ENCODE results near the gene PEX1. TPM values are rescaled to one million over a fixed set of nuclear protein-coding genes. Genes with fewer than 3 reads are reported as not detected.

PEX1 gene
- total and polyA plus RNA-seq, 9 of the 15 experiments (the other 6 are each of a cell fraction or from before 2014, with no cell fraction given): 9.4 to 32.2 (median 19.9) TPM

GRCh38 chr7:92528188-92528957 is at the start of gene PEX1, which contains the start of gene RBM48 (continued):
- TF ChIP-seq ZBTB49 (CRISPR knock-in tag; IDR thresholded peaks at IDR 0.05; ENCODE audit: borderline replicate concordance) (peak; percentile 2; the same call in 1 of the 2 replicates), ZNF143 (CRISPR knock-in tag; IDR thresholded peaks at IDR 0.05) (no peak), PCBP2 (IDR thresholded peaks at IDR 0.05; ENCODE audit: low read depth, low read length, poor library complexity, severe bottlenecking) (no peak), SRSF9 (IDR thresholded peaks at IDR 0.05; ENCODE audit: borderline replicate concordance, low read depth, low read length) (no peak), ZKSCAN3 (CRISPR knock-in tag; IDR thresholded peaks at IDR 0.05) (no peak), GTF3C2 (IDR thresholded peaks at IDR 0.05; ENCODE audit: borderline replicate concordance, extremely low read depth, insufficient read length) (no peak), ZNF146 (CRISPR knock-in tag; IDR thresholded peaks at IDR 0.05; ENCODE audit: unreplicated experiment) (no peak), EP300 (IDR thresholded peaks at IDR 0.05; ENCODE audit: low read length) (peak; percentile 54), PRPF4 (IDR thresholded peaks at IDR 0.05; ENCODE audit: insufficient read depth, low read depth, low read length, poor library complexity, severe bottlenecking) (no peak), TAF7 (tag; IDR thresholded peaks at IDR 0.05) (peak; percentile 88), MIER1 (IDR thresholded peaks at IDR 0.05; ENCODE audit: low read depth) (no peak), TARDBP (IDR thresholded peaks at IDR 0.05) (peak; percentile 72), HEY1 (CRISPR knock-in tag; IDR thresholded peaks at IDR 0.05; ENCODE audit: borderline replicate concordance) (no peak), ARID1B (IDR thresholded peaks at IDR 0.05) (peak; percentile 13; the same call in 1 of the 2 replicates), MTA3 (IDR thresholded peaks at IDR 0.05; ENCODE audit: borderline replicate concordance) (no peak; the same call in 1 of the 2 replicates), E2F3 (CRISPR knock-in tag; IDR thresholded peaks at IDR 0.05) (0 out of 2 replicates have a peak, but pooled peaks have one; percentile 34), SIX5 (IDR thresholded peaks at IDR 0.05; ENCODE audit: borderline replicate concordance in 1 of 2, insufficient read depth in 1 of 2, low read depth in 1 of 2, low read length in 2 of 2) (peak; percentile 58 to 74; a peak in 3 of 4 replicates), PHF20 (IDR thresholded peaks at IDR 0.05; ENCODE audit: partially characterized antibody) (peak; percentile 98), RNF2 (IDR thresholded peaks at IDR 0.05) (peak; percentile 98), NCOA2 (IDR thresholded peaks at IDR 0.05; ENCODE audit: partially characterized antibody in 2 of 2) (no peak)
- TF ChIP-seq, protein P1, sequence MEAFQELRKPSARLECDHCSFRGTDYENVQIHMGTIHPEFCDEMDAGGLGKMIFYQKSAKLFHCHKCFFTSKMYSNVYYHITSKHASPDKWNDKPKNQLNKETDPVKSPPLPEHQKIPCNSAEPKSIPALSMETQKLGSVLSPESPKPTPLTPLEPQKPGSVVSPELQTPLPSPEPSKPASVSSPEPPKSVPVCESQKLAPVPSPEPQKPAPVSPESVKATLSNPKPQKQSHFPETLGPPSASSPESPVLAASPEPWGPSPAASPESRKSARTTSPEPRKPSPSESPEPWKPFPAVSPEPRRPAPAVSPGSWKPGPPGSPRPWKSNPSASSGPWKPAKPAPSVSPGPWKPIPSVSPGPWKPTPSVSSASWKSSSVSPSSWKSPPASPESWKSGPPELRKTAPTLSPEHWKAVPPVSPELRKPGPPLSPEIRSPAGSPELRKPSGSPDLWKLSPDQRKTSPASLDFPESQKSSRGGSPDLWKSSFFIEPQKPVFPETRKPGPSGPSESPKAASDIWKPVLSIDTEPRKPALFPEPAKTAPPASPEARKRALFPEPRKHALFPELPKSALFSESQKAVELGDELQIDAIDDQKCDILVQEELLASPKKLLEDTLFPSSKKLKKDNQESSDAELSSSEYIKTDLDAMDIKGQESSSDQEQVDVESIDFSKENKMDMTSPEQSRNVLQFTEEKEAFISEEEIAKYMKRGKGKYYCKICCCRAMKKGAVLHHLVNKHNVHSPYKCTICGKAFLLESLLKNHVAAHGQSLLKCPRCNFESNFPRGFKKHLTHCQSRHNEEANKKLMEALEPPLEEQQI (IDR thresholded peaks at IDR 0.05): peak; percentile 90

Measured in K562 (cell line).